H4 (cell line): ENCODE results near the gene GPR83. TPM values are rescaled to one million over a fixed set of nuclear protein-coding genes. Genes with fewer than 3 reads are reported as not detected.
"Not testable (repeated sequence)": the region's sequence is repeated elsewhere in the genome, so short reads cannot be mapped to it uniquely, and the experiment has no call there.

Experiments used
- DNase-seq: peaks from one replicate; pipeline ENCODE4 v3.0.0-alpha.2; 2015; ENCODE audit warnings: low spot score
- total RNA-seq: library from RNA; depleted of rRNA; stranded (reverse); fragments of >200 nt; shearing (Covaris generic); gene quantifications from 2 replicates; pipeline ENCODE4 v1.2.3, GENCODE V29; 2014; rRNA removed

Gene GPR83
- total RNA-seq, 1 experiment from 2014 or later, result 0.06 TPM

DNA sequence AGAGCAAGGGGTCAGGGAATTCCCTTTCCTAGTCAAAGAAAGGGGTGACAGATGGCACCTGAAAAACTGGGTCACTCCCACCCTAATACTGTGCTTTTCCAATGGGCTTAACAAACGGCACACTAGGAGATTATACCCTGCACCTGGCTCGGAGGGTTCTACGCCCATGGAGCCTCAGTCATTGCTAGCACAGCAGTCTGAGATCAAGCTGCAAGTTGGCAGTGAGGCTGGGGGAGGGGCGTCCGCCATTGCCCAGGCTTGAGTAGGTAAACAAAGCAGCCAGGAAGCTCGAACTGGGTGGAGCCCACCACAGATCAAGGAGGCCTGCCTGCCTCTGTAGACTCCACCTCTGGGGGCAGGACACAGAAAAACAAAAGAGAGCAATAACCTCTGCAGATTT lies 30.6 kb downstream of the GPR83 start:
- not testable (repeated sequence) for DNase-seq

- DNase-seq, result not testable (repeated sequence)
These were observed 50.2 kb downstream of the GPR83 start for GRCh38 chr11:94350850-94351563.

- DNase-seq, result not testable (repeated sequence)
These were observed 54.9 kb downstream of the GPR83 start for GRCh38 chr11:94346311-94346710.

- no peak for DNase-seq
These were observed 57.7 kb downstream of the GPR83 start for GRCh38 chr11:94343495-94343894.

GRCh38 chr11:94342250-94342649 lies 59.0 kb downstream of the GPR83 start:
- no peak for DNase-seq

DNA sequence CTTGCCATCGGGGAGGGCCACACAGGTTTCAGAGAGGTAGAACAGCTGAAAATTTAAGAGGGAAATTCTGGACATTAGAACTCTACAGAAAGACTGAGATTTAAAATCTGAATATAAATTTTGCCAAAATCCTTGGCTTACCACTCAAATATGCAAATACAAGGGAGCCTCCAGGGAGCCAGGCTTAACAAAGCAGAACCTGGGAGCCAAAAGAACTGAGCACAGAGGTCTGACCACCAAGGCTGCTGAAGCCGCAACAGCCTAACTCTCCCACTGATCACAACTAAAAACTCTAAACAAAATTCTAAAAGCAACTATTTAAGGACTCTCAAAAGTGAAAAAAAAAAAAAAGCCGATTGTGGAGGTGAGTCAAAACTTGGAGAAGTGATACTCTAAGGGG lies 62.6 kb downstream of the GPR83 start:
- DNase-seq, result no peak

DNA sequence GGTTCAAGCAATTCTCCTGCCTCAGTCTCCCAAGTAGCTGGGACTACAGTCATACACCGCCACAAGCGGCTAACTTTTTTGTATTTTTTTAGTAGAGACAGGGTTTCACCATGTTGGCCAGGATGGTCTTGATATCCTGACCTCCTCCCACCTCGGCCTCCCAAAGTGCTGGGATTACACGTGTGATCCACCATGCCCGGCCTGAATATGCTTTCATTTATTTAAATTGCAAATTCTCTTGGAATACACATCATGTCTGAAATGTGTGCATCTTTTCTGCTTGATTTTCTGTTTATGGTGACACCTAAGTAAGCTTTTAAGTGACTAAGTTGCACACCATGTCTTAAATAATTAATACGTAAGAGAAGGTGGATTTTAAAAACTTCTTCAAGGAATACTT lies 65.2 kb downstream of the GPR83 start:
- no peak for DNase-seq

- no peak for DNase-seq
These were observed 68.4 kb downstream of the GPR83 start for GRCh38 chr11:94332814-94333213.

- DNase-seq, result peak; percentile 9
These were observed 70.4 kb downstream of the GPR83 start for GRCh38 chr11:94330789-94331188.

DNA sequence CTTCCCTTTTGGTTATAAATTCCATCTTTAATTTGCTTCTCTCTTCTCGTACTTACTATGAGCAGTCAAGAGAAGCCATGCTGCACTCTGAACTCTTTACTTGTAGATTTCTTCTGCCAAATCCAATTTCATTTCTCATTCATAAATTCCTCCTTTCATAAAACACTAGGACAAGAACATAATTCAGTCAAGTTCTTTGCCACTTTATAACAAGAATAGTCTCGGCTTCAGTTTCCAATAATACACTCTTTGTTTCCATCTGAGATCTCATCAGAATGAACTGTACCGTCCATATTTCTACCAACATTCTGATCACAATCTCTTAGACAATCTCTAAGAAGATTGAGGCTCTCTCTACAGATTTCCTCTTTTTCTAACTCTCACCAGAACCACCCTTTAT lies 71.7 kb downstream of the GPR83 start:
- DNase-seq, result no peak

- DNase-seq, result no peak
These were observed 72.6 kb downstream of the GPR83 start for GRCh38 chr11:94328587-94329080.

Other genes starting within 250 kb of the GPR83 start
- gene IZUMO1R, start 96.8 kb downstream of the GPR83 start, total RNA-seq, result not detected in 2 replicates
- gene MRE11, start 92.4 kb upstream of the GPR83 start, total RNA-seq, result 22.9 and 30.9 TPM in 2 replicates
- gene ANKRD49, start 92.6 kb upstream of the GPR83 start, total RNA-seq, result 7.9 and 13.3 TPM in 2 replicates
- not detected in 2 replicates for gene C11orf97, start 111.0 kb upstream of the GPR83 start, total RNA-seq
- gene FUT4, start 142.5 kb upstream of the GPR83 start, total RNA-seq, result not detected in 2 replicates
- gene PIWIL4, start 165.9 kb upstream of the GPR83 start, total RNA-seq, result not detected in 2 replicates